ENCODE data around the gene PSMG4. TPM values are rescaled to one million over a fixed set of nuclear protein-coding genes. Genes with fewer than 3 reads are reported as not detected.

Gene PSMG4
- total and polyA plus RNA-seq, 2 of the 8 experiments (the other 6 are each of a cell fraction or from before 2014, with no cell fraction given) = 40.6 to 113 TPM

DNA sequence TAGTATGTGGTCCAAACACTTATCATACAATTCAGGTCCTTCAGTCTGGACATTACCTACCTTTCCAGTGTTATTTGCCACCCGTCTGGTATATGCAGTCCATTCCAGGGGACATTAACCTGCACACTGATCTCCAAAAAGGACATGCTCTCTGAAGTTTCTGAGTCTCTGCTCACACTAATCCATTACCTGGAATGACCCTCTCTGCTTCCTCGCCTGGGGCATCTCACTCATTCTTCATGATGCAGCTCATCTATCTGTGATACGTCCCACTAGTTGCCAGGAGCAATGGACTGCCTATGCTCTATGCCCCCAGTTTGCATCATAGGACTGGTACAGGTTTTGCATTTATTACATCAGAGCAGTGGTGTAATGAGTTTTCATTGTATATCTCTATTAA, 25.4 kb upstream of the PSMG4 start (continued):
- TF ChIP-seq CHD7 (IDR thresholded peaks at IDR 0.05; ENCODE audit: insufficient replicate concordance, low read length) (no peak), SP1 (IDR thresholded peaks at IDR 0.05; ENCODE audit: low read depth, low read length) (no peak), SAP30 (IDR thresholded peaks at IDR 0.05; ENCODE audit: insufficient read depth, insufficient replicate concordance, low read length) (no peak), TEAD4 (IDR thresholded peaks at IDR 0.05; ENCODE audit: low read depth, low read length) (no peak), EZH2 (IDR thresholded peaks at IDR 0.05; ENCODE audit: low read depth, low read length, severe bottlenecking) (no peak), CHD1 (IDR thresholded peaks at IDR 0.05; ENCODE audit: low read depth, low read length) (no peak), EGR1 (IDR thresholded peaks at IDR 0.05; ENCODE audit: borderline replicate concordance, low read depth, low read length) (no peak), POU5F1 (IDR thresholded peaks at IDR 0.05; ENCODE audit: low read depth, low read length) (no peak), BACH1 (IDR thresholded peaks at IDR 0.05; ENCODE audit: low read length) (no peak), SRF (IDR thresholded peaks at IDR 0.05; ENCODE audit: low read depth, low read length) (no peak)
- TF ChIP-seq, protein P1, sequence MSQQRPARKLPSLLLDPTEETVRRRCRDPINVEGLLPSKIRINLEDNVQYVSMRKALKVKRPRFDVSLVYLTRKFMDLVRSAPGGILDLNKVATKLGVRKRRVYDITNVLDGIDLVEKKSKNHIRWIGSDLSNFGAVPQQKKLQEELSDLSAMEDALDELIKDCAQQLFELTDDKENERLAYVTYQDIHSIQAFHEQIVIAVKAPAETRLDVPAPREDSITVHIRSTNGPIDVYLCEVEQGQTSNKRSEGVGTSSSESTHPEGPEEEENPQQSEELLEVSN (IDR thresholded peaks at IDR 0.05) = no peak

Data from H1 (cell line).